ENCODE measurements around the gene CEP112.
"Not testable (repeated sequence)": the region's sequence is repeated elsewhere in the genome, so short reads cannot be mapped to it uniquely, and the experiment has no call there.

The CEP112 gene

DNA sequence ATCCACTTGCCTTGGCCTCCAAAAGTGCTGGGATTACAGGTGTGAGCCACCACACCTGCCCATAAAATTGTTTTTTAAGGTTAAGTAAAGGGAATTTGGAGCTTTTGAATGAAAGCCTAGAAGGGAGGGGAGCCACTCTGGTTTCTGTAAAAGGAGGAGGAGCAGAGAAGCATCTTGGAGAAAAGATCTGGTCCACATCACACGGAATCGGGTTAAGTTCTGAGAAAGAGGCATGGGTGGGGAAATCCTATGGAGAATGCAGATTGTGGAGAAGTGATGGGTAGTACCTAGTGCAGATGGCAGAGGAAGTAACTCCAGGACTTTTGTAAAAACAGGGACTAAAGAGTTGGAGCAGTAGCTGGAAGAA lies 18.3 kb upstream of the CEP112 start:
- no peak for DNase-seq

- no peak for DNase-seq
Measured at GRCh38 chr17:66207936-66208335, 16.0 kb upstream of the CEP112 start.

- DNase-seq = no peak
Measured at GRCh38 chr17:66203274-66204015, 11.5 kb upstream of the CEP112 start.

GRCh38 chr17:66200685-66201092 lies 8.8 kb upstream of the CEP112 start:
- no peak for DNase-seq

GRCh38 chr17:66198242-66198641 lies 6.3 kb upstream of the CEP112 start:
- DNase-seq = no peak

DNA sequence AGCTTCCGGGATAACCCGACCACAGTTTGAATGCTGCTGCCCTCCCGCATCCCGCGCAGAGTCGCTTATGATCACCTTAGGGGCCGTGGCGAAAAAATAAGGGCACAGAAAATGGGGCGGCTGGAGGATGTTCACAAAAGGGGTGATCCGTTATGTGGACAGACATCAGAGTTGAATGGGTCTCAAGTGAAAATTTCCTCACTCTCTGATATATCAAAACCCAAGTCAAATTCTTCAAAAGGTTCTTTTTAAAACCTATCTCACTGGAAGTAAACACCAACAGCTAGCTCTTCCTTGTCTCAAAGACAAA lies 400 bp upstream of the CEP112 start:
- DNase-seq = no peak

DNA sequence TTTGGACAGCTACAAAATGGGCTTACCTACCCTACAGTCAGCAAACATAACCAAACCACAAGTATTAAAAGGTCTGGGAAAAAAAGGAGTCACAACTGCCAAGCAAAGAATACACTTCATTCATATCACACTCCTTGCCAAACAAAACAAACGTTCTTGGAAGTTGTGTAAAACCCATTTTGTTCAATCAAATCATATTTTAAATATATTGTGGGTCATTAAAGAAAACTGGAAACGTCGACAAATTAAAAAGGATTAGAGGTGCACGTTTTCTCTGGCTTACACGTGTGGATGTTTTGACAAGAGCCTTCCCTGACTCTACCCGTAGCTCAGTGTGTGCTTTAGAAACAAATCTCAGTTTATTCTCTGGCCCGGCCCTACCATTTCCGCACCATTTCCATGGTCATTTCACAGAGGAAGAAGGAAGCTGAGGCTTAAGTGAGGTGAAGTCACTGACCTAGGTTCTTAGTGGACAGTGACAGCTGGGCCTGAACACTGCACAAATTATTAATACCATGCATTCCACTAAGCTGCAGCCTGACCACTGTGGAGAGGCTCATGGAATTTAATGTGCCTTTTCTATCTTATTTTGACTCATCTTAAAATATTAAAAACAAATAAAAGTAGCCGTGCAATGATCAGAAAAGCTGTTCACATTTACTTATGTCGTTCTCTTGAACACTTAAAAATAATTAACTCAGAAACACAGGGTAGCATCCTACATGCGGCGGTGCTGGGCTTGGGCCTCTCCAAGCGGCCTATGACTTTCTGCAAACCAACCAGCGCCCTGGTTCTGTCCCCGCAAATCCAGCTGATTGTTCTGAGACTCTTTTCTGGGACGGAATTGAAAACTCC lies 968 bp downstream of the CEP112 start:
- DNase-seq = no peak

- no peak for DNase-seq
Measured at GRCh38 chr17:66187718-66188117, 4.2 kb downstream of the CEP112 start.

DNA sequence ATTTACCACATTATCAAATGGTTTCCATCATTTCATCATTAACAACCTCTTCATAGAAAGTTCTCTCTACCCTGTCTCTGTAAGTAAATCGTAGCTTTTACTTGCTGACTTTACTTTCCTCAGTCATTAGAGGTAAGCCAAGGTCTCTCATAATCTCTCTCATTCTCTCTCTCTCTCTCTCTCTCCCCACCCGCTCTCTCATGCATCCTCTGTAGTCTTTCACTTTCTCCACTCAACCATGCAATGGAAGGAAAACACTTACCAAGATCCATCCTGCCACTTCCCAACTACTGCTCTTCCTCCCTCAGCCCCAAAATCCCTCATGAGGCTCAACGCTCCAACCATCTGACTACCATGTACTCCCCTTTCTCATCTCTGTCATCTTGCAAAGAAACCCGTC lies 6.1 kb downstream of the CEP112 start:
- no peak for DNase-seq

GRCh38 chr17:66184392-66184791 lies 7.5 kb downstream of the CEP112 start:
- DNase-seq = no peak

DNA sequence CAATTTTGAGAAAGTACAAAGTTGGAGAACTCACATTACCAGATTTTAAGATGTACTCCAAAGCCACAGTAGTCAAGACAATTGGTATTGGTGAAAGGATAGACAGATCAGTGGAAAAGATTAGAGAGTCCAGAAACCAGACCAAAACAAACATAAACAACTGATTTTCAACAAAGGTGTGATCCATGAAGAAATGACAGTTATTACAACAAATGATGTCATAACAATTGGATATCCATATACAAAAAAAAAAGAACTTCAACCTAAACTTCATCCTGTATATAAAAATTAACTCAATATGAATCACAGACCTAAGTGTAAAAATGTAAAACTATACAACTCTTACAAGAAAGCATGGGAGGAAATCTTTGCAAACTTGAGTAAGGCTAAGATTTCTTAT lies 8.4 kb downstream of the CEP112 start:
- DNase-seq = no peak

GRCh38 chr17:66178642-66179041 lies 13.3 kb downstream of the CEP112 start:
- DNase-seq = no peak

DNA sequence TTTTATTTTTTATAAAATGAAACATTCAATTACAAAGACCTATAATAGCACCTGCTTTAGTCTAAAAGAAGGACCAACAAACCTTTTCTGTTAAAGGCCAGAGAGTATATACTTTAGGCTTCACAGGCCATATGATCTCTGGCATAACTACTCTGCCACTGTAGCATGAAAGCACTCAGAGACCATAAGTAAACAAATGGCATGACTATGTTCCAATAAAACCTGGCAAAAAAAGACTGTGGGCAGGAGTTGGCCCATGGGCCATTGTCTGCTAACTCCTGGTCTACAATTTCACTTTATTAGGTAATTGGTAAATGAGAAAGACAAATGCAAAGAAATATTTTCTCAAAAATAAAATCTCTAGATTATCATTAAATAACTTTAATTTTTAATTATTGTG lies 14.9 kb downstream of the CEP112 start:
- no peak for DNase-seq

GRCh38 chr17:66175892-66176291 lies 16.0 kb downstream of the CEP112 start:
- DNase-seq = no peak

DNA sequence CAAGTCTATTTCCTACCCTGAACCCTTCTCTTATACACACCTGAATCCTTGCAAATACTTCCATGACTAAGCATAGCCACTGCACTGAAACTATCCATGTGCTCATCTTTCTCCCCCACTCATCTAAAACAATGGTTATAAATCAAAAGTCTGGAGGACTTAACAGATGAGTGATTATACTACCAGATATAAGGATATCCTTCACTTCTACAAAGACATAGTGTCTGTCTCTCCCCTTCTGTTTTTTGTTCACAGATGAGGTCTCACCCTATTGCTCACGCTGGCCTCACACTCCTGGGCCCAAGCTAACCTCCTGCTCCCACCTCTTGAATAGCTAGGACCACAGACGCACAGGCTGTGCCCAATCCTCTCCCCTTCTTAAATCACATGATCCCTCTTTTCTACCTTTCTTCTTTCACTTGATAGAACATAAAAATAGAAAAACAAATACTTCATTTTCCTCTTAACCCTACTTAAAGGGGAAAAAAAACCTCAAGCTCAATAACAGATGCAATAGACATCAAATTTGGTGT lies 19.2 kb downstream of the CEP112 start:
- no peak for DNase-seq

DNA sequence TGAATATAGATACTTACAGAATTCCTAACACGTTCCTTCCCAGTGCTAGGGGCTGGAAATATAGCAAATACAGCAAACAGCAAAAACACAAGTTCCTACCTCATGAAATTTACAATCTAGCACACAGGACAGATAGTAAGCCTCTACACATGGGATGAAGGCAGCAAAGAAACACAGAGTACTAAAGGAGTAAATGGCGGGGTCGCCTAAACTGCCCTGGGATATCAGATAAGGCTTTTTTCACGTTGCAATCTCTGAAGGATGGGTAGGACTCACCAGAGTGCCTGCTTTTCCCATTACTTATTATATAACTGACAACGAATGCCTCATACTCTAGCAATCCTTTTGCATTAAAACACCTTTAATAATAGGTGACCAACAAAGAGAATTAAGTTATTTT lies 19.8 kb downstream of the CEP112 start:
- DNase-seq = no peak

DNA sequence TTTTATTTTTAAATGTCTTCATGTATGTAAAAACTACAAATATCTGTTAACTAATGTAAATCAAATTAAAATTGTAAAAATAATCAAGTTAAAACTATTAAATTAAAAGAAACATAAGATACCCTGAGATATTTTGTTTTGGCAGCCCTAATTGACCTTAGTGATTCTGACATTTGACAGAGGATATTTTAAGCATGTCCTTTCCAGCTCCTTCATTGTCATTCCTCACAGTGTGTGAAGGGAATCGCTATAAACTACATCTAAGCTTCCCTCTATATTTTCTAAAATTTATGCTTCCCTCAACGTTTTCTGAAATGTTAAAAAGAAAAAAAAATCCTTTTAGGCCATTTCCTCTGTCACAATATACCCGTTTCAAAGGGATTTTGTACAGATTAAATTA lies 20.2 kb downstream of the CEP112 start:
- DNase-seq = no peak

GRCh38 chr17:66171172-66171571 lies 20.8 kb downstream of the CEP112 start:
- DNase-seq = no peak

DNA sequence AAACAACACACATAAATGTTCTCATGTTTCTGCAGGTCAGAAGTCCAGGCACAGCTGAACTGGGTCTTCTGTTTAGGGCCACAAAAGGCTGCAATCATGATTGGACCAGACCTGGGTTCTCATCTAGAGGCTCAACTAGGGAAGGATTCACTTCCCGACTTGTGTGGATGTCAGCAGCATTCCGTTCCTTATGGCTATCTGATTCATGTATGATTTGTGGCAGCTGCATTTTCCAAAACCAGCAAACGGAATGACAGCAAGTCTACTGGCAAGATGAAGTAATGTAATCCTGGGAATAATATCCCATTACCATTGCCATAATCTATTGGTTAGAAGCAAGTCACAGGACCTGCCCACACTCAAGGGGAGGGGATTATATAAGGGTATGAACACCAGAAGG lies 22.1 kb downstream of the CEP112 start:
- no peak for DNase-seq

GRCh38 chr17:66167189-66167815 lies 24.6 kb downstream of the CEP112 start:
- no peak for DNase-seq

GRCh38 chr17:66165537-66166123 lies 26.3 kb downstream of the CEP112 start:
- DNase-seq = peak; percentile 35

- DNase-seq = not testable (repeated sequence)
Measured at GRCh38 chr17:66155055-66155454, 36.9 kb downstream of the CEP112 start.

GRCh38 chr17:66152756-66153155 lies 39.2 kb downstream of the CEP112 start:
- no peak for DNase-seq

GRCh38 chr17:66150708-66151107 lies 41.2 kb downstream of the CEP112 start:
- no peak for DNase-seq

Measured in NCI-H1694 (cell line).